Measurements from ENCODE around the gene XPO4. TPM values are rescaled to one million over a fixed set of nuclear protein-coding genes. Genes with fewer than 3 reads are reported as not detected.

Gene XPO4
- total RNA-seq, 3 donors from 2014 or later (not counting 1 experiment from before 2014, with no cell fraction given), result 11.7 to 19.8 (median 19.7) TPM

- Histone ChIP-seq H3K4me3 (ENCODE audit: low read length) (no peak overlapping the region), H3K4me1 (ENCODE audit: control insufficient read depth, insufficient read depth, low read length) (no peaks in the 10 kb centered on the region), H3K27ac (ENCODE audit: low read length) (no peak overlapping the region), H3K9me3 (ENCODE audit: control insufficient read depth, insufficient read depth, low read length) (no peaks in the 10 kb centered on the region), H3K27me3 (ENCODE audit: control insufficient read depth, insufficient read depth, low read length) (no peaks in the 10 kb centered on the region), H3K36me3 (ENCODE audit: control insufficient read depth, insufficient read depth, low read length) (peaks cover 7% of the 10 kb centered on the region)
- 53% methylated on average over 3 of the region's 3 CpGs for WGBS (ENCODE audit: insufficient coverage)
- no peaks in the 10 kb centered on the region for H3K36me3 Mint-ChIP-seq
- peaks cover 7 to 8% of the 10 kb centered on the region in 2 donors for H3K4me1 Mint-ChIP-seq
- H3K9me3 Mint-ChIP-seq, result no peaks in the 10 kb centered on the region
- H3K27me3 Mint-ChIP-seq (ENCODE audit: low read depth in 2 of 2), result no peaks in the 10 kb centered on the region
- DNase-seq (no peak), ATAC-seq (no peak)
- no peak overlapping the region for H3K4me3 Mint-ChIP-seq
- TF ChIP-seq, protein P1, sequence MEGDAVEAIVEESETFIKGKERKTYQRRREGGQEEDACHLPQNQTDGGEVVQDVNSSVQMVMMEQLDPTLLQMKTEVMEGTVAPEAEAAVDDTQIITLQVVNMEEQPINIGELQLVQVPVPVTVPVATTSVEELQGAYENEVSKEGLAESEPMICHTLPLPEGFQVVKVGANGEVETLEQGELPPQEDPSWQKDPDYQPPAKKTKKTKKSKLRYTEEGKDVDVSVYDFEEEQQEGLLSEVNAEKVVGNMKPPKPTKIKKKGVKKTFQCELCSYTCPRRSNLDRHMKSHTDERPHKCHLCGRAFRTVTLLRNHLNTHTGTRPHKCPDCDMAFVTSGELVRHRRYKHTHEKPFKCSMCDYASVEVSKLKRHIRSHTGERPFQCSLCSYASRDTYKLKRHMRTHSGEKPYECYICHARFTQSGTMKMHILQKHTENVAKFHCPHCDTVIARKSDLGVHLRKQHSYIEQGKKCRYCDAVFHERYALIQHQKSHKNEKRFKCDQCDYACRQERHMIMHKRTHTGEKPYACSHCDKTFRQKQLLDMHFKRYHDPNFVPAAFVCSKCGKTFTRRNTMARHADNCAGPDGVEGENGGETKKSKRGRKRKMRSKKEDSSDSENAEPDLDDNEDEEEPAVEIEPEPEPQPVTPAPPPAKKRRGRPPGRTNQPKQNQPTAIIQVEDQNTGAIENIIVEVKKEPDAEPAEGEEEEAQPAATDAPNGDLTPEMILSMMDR (IDR thresholded peaks at IDR 0.05), result no peak
- intact Hi-C loops (cut with micrococcal nuclease), result no loop called here
- no peak overlapping the region for H3K27ac Mint-ChIP-seq
Observed at GRCh38 chr13:20825477-20825875, 77.1 kb downstream of the XPO4 start.

DNA sequence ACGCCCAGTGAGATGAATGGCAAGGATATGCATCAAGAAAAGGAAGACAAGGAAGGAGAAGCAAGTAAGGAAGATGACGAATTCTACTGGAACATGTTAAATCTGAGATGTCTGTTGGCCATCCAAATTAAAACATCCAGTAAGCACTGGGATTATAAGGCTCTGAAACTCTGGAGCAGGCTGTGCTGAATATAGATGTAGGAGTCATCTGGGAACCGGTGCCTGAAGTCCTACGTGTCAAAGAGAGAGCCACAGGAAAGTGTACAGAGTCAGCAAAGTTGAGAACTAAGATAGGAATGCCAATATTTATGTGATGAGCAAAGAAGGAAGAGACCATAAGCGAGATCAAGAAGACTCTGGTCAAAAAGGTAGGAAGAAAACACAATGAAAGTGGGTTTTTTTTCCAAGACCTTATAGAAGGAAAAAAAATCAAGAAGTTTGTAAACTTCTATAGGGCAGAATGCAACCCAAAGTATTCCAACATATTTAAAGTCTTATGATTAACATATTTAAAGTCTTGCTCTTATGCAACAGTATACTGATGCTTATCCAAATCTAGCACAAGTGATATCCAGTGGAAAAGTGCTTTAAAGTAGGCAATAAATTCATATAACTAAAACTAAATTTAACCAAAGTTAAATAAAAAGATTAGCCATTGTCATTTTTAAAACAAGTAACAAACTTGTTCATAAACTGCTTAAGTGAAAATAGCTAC is 77.6 kb downstream of the XPO4 start:
- peaks cover 8% of the 10 kb centered on the region for H3K36me3 ChIP-seq (ENCODE audit: control insufficient read depth, insufficient read depth, low read length)
- Mint-ChIP-seq H3K4me1 (peaks cover 7 to 8% of the 10 kb centered on the region in 2 donors), H3K36me3 (no peaks in the 10 kb centered on the region), H3K27me3 (ENCODE audit: low read depth in 2 of 2) (no peaks in the 10 kb centered on the region), H3K4me3 (no peak overlapping the region), H3K9me3 (no peaks in the 10 kb centered on the region), H3K27ac (no peak overlapping the region)
- ATAC-seq, result no peak
- H3K27me3 ChIP-seq (ENCODE audit: control insufficient read depth, insufficient read depth, low read length), result no peaks in the 10 kb centered on the region
- TF ChIP-seq, protein P1 (IDR thresholded peaks at IDR 0.05), result no peak
- 84% methylated on average over 5 of the region's 5 CpGs for WGBS (ENCODE audit: insufficient coverage)
- DNase-seq, result no peak
- no peak overlapping the region for H3K27ac ChIP-seq (ENCODE audit: low read length)
- intact Hi-C loops (cut with micrococcal nuclease), result no loop called here
- no peaks in the 10 kb centered on the region for H3K4me1 ChIP-seq (ENCODE audit: control insufficient read depth, insufficient read depth, low read length)
- H3K4me3 ChIP-seq (ENCODE audit: low read length), result no peak overlapping the region
- no peaks in the 10 kb centered on the region for H3K9me3 ChIP-seq (ENCODE audit: control insufficient read depth, insufficient read depth, low read length)

DNA sequence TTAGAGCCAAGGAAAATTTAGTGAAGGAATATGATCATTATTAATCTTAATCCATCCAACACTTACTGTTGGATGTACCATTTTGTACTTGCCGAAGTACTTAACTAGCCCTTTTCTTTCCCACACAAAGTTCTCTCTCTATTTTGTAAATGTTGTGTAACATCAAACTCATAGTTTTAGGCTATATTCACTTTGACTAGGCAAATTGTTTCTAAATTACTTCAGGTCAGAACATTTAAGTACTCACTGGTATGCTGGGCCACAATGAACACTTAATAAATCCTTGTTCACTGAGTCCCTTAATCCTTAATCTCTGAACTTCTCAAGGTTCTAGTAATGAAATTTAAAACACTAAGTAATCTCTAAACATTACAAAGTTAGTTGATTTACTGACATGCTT is 79.5 kb downstream of the XPO4 start:
- Mint-ChIP-seq H3K36me3 (no peaks in the 10 kb centered on the region), H3K4me3 (no peak overlapping the region), H3K27me3 (ENCODE audit: low read depth in 2 of 2) (no peaks in the 10 kb centered on the region), H3K27ac (no peak overlapping the region), H3K4me1 (no peaks in the 10 kb centered on the region), H3K9me3 (no peaks in the 10 kb centered on the region)
- no peaks in the 10 kb centered on the region for H3K4me1 ChIP-seq (ENCODE audit: control insufficient read depth, insufficient read depth, low read length)
- TF ChIP-seq, protein P1 (IDR thresholded peaks at IDR 0.05), result no peak
- WGBS (ENCODE audit: insufficient coverage), result no CpG with 5 or more reads among the region's 1 CpG
- ATAC-seq (no peak), DNase-seq (no peak)
- no peak overlapping the region for H3K4me3 ChIP-seq (ENCODE audit: low read length)
- intact Hi-C loops (cut with micrococcal nuclease), result no loop called here
- H3K36me3 ChIP-seq (ENCODE audit: control insufficient read depth, insufficient read depth, low read length), result peaks cover 8% of the 10 kb centered on the region
- no peaks in the 10 kb centered on the region for H3K9me3 ChIP-seq (ENCODE audit: control insufficient read depth, insufficient read depth, low read length)
- no peak overlapping the region for H3K27ac ChIP-seq (ENCODE audit: low read length)
- no peaks in the 10 kb centered on the region for H3K27me3 ChIP-seq (ENCODE audit: control insufficient read depth, insufficient read depth, low read length)

DNA sequence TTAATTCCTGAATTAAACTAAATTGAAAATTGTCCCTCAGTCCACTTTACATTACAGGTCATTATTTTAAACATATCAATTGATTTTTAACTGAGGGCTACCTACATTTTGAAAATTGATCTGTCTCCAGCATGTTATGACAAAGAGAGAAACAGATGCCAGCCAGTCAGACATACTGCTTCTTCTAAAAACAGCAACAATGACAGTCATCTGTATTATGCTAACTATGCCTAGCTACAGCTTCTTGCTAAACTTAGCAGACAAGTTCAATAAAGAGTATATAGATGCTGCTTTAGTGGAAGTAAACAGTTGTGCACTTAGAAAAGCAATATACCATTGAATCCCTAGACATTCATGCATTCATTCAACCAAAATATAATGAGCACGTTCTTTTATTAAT is 80.1 kb downstream of the XPO4 start:
- TF ChIP-seq, protein P1 (IDR thresholded peaks at IDR 0.05), result no peak
- H3K4me1 Mint-ChIP-seq, result no peaks in the 10 kb centered on the region
- no CpG with 5 or more reads among the region's 1 CpG for WGBS (ENCODE audit: insufficient coverage)
- H3K27ac Mint-ChIP-seq, result no peak overlapping the region
- no peaks in the 10 kb centered on the region for H3K9me3 Mint-ChIP-seq
- H3K27me3 Mint-ChIP-seq (ENCODE audit: low read depth in 2 of 2), result no peaks in the 10 kb centered on the region
- H3K27me3 ChIP-seq (ENCODE audit: control insufficient read depth, insufficient read depth, low read length), result no peaks in the 10 kb centered on the region
- H3K36me3 Mint-ChIP-seq, result no peaks in the 10 kb centered on the region
- no peak overlapping the region for H3K4me3 ChIP-seq (ENCODE audit: low read length)
- peaks cover 8% of the 10 kb centered on the region for H3K36me3 ChIP-seq (ENCODE audit: control insufficient read depth, insufficient read depth, low read length)
- ATAC-seq (no peak), DNase-seq (no peak)
- H3K9me3 ChIP-seq (ENCODE audit: control insufficient read depth, insufficient read depth, low read length), result no peaks in the 10 kb centered on the region
- intact Hi-C loops (cut with micrococcal nuclease), result no loop called here
- no peaks in the 10 kb centered on the region for H3K4me1 ChIP-seq (ENCODE audit: control insufficient read depth, insufficient read depth, low read length)
- no peak overlapping the region for H3K27ac ChIP-seq (ENCODE audit: low read length)
- H3K4me3 Mint-ChIP-seq, result no peak overlapping the region

Measured in natural killer cell (primary cell).